HEK293 (cell line): ENCODE results near the gene TMEM151B.

Experiments used
- CTCF ChIA-PET: fragments of 350-600 bp; formaldehyde crosslinking; extraction: SDS; loops from one replicate; lab custom pipeline; 2021; ENCODE audit warnings: antibody characterized with exemption; lab: Yijun Ruan, JAX
- POLR2A ChIA-PET: fragments of 300-600 bp; formaldehyde crosslinking; extraction: SDS; loops from one replicate; lab custom pipeline; 2020; ENCODE audit warnings: antibody characterized with exemption, inconsistent platforms; lab: Yijun Ruan, JAX
- H3K27ac ChIP-seq: fragments of 200-500 bp; sonication (Bioruptor generic); 2 replicates; pipeline ENCODE4 v1.5.1; 2014; ENCODE audit warnings: low read depth, low read length, control low read depth, inconsistent platforms; ENCODE audit errors: extremely low read depth
- H3K36me3 ChIP-seq, 2 experiments: fragments of 200-500 bp in 1 of 2; sonication (Bioruptor generic) in 1 of 2; 1 replicate in 1 of 2; 2 replicates in 1 of 2; pipeline ENCODE4 v1.5.1; 2014 to 2017; ENCODE audit warnings: inconsistent platforms in 2 of 2, low read length in 2 of 2; ENCODE audit not compliant: control insufficient read depth in 2 of 2, insufficient read depth in 1 of 2
- H3K4me1 ChIP-seq: fragments of 200-500 bp; sonication (Bioruptor generic); 2 replicates; pipeline ENCODE4 v1.5.1; 2014; ENCODE audit warnings: mild to moderate bottlenecking, low read length, inconsistent platforms; ENCODE audit not compliant: control insufficient read depth, insufficient read depth
- H3K4me3 ChIP-seq: 2 replicates; pipeline ENCODE4 v1.5.1; 2011; ENCODE audit warnings: low read depth, mild to moderate bottlenecking, control low read depth, low read length, moderate library complexity
- H3K9me3 ChIP-seq: fragments of 200-500 bp; sonication (Bioruptor generic); 2 replicates; pipeline ENCODE4 v1.5.1; 2014; ENCODE audit warnings: low read depth, low read length, inconsistent platforms; ENCODE audit not compliant: control insufficient read depth, insufficient read depth
- BCL11A ChIP-seq: fragments of 450-650 bp; formaldehyde crosslinking; IDR thresholded peaks from 2 replicates; pipeline ENCODE4 v1.5.1; 2016; ENCODE audit warnings: low read depth, missing biosample characterization, missing genetic modification characterization
- CTCF ChIP-seq: fragments of 450-650 bp; formaldehyde crosslinking; IDR thresholded peaks from 2 replicates; pipeline ENCODE4 v1.5.1; 2016; ENCODE audit warnings: missing biosample characterization, missing genetic modification characterization
- GLI4 ChIP-seq: fragments of 450-650 bp; formaldehyde crosslinking; IDR thresholded peaks from 2 replicates; pipeline ENCODE4 v1.5.1; 2016; ENCODE audit warnings: missing biosample characterization, missing genetic modification characterization
- HOXA7 ChIP-seq: sonication (generic); formaldehyde crosslinking; IDR thresholded peaks from 2 replicates; pipeline ENCODE4 v1.8.1; 2022; ENCODE audit warnings: missing genetic modification reagents, borderline replicate concordance
- INSM2 ChIP-seq: fragments of 450-650 bp; formaldehyde crosslinking; IDR thresholded peaks from 2 replicates; pipeline ENCODE4 v1.5.1; 2016; ENCODE audit warnings: missing biosample characterization, missing genetic modification characterization
- KLF16 ChIP-seq: fragments of 450-650 bp; formaldehyde crosslinking; IDR thresholded peaks from 2 replicates; pipeline ENCODE4 v1.5.1; 2017; ENCODE audit warnings: missing biosample characterization, missing genetic modification characterization
- OSR2 ChIP-seq: fragments of 450-650 bp; formaldehyde crosslinking; IDR thresholded peaks from 2 replicates; pipeline ENCODE4 v1.5.1; 2016; ENCODE audit warnings: missing biosample characterization, missing genetic modification characterization
- OVOL3 ChIP-seq: fragments of 450-650 bp; formaldehyde crosslinking; IDR thresholded peaks from 2 replicates; pipeline ENCODE4 v1.5.1; 2016; ENCODE audit warnings: missing biosample characterization, missing genetic modification characterization
- SALL2 ChIP-seq: fragments of 450-650 bp; formaldehyde crosslinking; IDR thresholded peaks from 2 replicates; pipeline ENCODE4 v1.5.0; 2017; ENCODE audit warnings: missing biosample characterization, mild to moderate bottlenecking, missing genetic modification characterization, borderline replicate concordance
- TRIM28 ChIP-seq: IDR thresholded peaks from 2 replicates; pipeline ENCODE4 v1.6.1; 2011; ENCODE audit warnings: low read length, control low read depth, borderline replicate concordance
- WT1 ChIP-seq: fragments of 450-650 bp; formaldehyde crosslinking; IDR thresholded peaks from 2 replicates; pipeline ENCODE4 v1.5.1; 2016; ENCODE audit warnings: missing biosample characterization, missing genetic modification characterization
- ZBTB21 ChIP-seq: fragments of 450-650 bp; formaldehyde crosslinking; IDR thresholded peaks from 2 replicates; pipeline ENCODE4 v1.5.1; 2017; ENCODE audit warnings: missing biosample characterization, missing genetic modification characterization
- ZBTB7A ChIP-seq: fragments of 450-650 bp; formaldehyde crosslinking; IDR thresholded peaks from 2 replicates; pipeline ENCODE4 v1.5.1; 2016; ENCODE audit warnings: low read depth, missing biosample characterization, missing genetic modification characterization
- ZFP37 ChIP-seq: fragments of 450-650 bp; formaldehyde crosslinking; IDR thresholded peaks from 2 replicates; pipeline ENCODE4 v1.5.1; 2016; ENCODE audit warnings: missing biosample characterization, missing genetic modification characterization
- ZNF114 ChIP-seq: fragments of 450-650 bp; formaldehyde crosslinking; IDR thresholded peaks from 2 replicates; pipeline ENCODE4 v1.5.0; 2017; ENCODE audit warnings: missing biosample characterization, missing genetic modification characterization
- ZNF121 ChIP-seq: fragments of 450-650 bp; formaldehyde crosslinking; IDR thresholded peaks from 2 replicates; pipeline ENCODE4 v1.5.1; 2016; ENCODE audit warnings: missing biosample characterization, missing genetic modification characterization
- ZNF133 ChIP-seq: fragments of 450-650 bp; formaldehyde crosslinking; IDR thresholded peaks from 2 replicates; pipeline ENCODE4 v1.5.1; 2016; ENCODE audit warnings: missing biosample characterization, missing genetic modification characterization
- ZNF184 ChIP-seq: fragments of 450-650 bp; IDR thresholded peaks from 2 replicates; pipeline ENCODE4 v1.5.1; 2018; ENCODE audit warnings: missing biosample characterization, mild to moderate bottlenecking, missing genetic modification characterization
- ZNF2 ChIP-seq: fragments of 450-650 bp; formaldehyde crosslinking; IDR thresholded peaks from 2 replicates; pipeline ENCODE4 v1.5.1; 2016; ENCODE audit warnings: missing biosample characterization, missing genetic modification characterization
- ZNF335 ChIP-seq: fragments of 450-650 bp; formaldehyde crosslinking; conservative IDR thresholded peaks from 2 replicates; pipeline ENCODE4 v1.5.1; 2016; ENCODE audit warnings: missing biosample characterization, missing genetic modification characterization
- ZNF529 ChIP-seq: fragments of 450-650 bp; formaldehyde crosslinking; IDR thresholded peaks from 2 replicates; pipeline ENCODE4 v1.5.1; 2017; ENCODE audit warnings: missing genetic modification characterization, missing biosample characterization; ENCODE audit not compliant: insufficient replicate concordance
- ZNF544 ChIP-seq: fragments of 450-650 bp; formaldehyde crosslinking; IDR thresholded peaks from 2 replicates; pipeline ENCODE4 v1.5.0; 2017; ENCODE audit warnings: missing biosample characterization, missing genetic modification characterization
- ZNF549 ChIP-seq: fragments of 450-650 bp; IDR thresholded peaks from 2 replicates; pipeline ENCODE4 v1.5.1; 2018; ENCODE audit warnings: missing biosample characterization, missing genetic modification characterization, mild to moderate bottlenecking, inconsistent platforms, moderate library complexity
- ZNF624 ChIP-seq: fragments of 450-650 bp; formaldehyde crosslinking; IDR thresholded peaks from 2 replicates; pipeline ENCODE4 v1.5.1; 2017; ENCODE audit warnings: missing biosample characterization, missing genetic modification characterization
- TF ChIP-seq, protein P1 (sequence below): fragments of 450-650 bp; formaldehyde crosslinking; IDR thresholded peaks from 2 replicates; pipeline ENCODE4 v1.5.1; 2016; ENCODE audit warnings: missing biosample characterization, missing genetic modification characterization, low read depth

TMEM151B gene

GRCh38 chr6:44311304-44311703, 41.1 kb downstream of the TMEM151B start:
- TF ChIP-seq TRIM28: no peak
- CTCF ChIA-PET: interaction anchor here (0.7 to 8.8 kb wide), 8 partner anchors 15 to 50 kb away, joined by 3 to 89 read pairs (median 4); partner anchors contain the start of gene TMEM151B
- H3K36me3 ChIP-seq: peaks cover 15 to 59% of the 10 kb centered on the region in 2 experiments

GRCh38 chr6:44311767-44312166, 41.5 kb downstream of the TMEM151B start:
- no peak overlapping the region for H3K4me3 ChIP-seq
- H3K27ac ChIP-seq: no peak overlapping the region
- POLR2A ChIA-PET: interaction anchor here (1.4 to 1.8 kb wide), 4 partner anchors 7 to 76 kb away, joined by 4 to 15 read pairs (median 10); partner anchors contain the start of genes CDC5L and SLC35B2
- CTCF ChIA-PET: interaction anchor here (0.9 to 8.8 kb wide), 9 partner anchors 14 to 126 kb away, joined by 3 to 89 read pairs (median 5); partner anchors contain the start of genes SLC35B2 and TMEM151B
- peaks cover 5% of the 10 kb centered on the region; the same call in 1 of the 2 replicates for H3K4me1 ChIP-seq
- H3K36me3 ChIP-seq: peaks cover 15 to 54% of the 10 kb centered on the region in 2 experiments
- TF ChIP-seq OSR2: no peak
- no peak for TF ChIP-seq BCL11A (tag by site-specific recombination)
- no peak for TF ChIP-seq ZNF624 (tag by site-specific recombination)
- no peak for TF ChIP-seq ZNF133 (tag by site-specific recombination)
- no peak for TF ChIP-seq ZNF114
- TF ChIP-seq HOXA7 (CRISPR knock-in tag): no peak
- TF ChIP-seq, protein P1, sequence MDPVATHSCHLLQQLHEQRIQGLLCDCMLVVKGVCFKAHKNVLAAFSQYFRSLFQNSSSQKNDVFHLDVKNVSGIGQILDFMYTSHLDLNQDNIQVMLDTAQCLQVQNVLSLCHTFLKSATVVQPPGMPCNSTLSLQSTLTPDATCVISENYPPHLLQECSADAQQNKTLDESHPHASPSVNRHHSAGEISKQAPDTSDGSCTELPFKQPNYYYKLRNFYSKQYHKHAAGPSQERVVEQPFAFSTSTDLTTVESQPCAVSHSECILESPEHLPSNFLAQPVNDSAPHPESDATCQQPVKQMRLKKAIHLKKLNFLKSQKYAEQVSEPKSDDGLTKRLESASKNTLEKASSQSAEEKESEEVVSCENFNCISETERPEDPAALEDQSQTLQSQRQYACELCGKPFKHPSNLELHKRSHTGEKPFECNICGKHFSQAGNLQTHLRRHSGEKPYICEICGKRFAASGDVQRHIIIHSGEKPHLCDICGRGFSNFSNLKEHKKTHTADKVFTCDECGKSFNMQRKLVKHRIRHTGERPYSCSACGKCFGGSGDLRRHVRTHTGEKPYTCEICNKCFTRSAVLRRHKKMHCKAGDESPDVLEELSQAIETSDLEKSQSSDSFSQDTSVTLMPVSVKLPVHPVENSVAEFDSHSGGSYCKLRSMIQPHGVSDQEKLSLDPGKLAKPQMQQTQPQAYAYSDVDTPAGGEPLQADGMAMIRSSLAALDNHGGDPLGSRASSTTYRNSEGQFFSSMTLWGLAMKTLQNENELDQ (tag by site-specific recombination): no peak
- no peaks in the 10 kb centered on the region for H3K9me3 ChIP-seq

More at GRCh38 chr6:44311304-44311703, 41.1 kb downstream of the TMEM151B start:
- no peak overlapping the region for H3K27ac ChIP-seq
- no peaks in the 10 kb centered on the region for H3K9me3 ChIP-seq
- H3K4me3 ChIP-seq: no peak overlapping the region
- POLR2A ChIA-PET: no interaction called here
- H3K4me1 ChIP-seq: peaks cover 5% of the 10 kb centered on the region; the same call in 1 of the 2 replicates

DNA sequence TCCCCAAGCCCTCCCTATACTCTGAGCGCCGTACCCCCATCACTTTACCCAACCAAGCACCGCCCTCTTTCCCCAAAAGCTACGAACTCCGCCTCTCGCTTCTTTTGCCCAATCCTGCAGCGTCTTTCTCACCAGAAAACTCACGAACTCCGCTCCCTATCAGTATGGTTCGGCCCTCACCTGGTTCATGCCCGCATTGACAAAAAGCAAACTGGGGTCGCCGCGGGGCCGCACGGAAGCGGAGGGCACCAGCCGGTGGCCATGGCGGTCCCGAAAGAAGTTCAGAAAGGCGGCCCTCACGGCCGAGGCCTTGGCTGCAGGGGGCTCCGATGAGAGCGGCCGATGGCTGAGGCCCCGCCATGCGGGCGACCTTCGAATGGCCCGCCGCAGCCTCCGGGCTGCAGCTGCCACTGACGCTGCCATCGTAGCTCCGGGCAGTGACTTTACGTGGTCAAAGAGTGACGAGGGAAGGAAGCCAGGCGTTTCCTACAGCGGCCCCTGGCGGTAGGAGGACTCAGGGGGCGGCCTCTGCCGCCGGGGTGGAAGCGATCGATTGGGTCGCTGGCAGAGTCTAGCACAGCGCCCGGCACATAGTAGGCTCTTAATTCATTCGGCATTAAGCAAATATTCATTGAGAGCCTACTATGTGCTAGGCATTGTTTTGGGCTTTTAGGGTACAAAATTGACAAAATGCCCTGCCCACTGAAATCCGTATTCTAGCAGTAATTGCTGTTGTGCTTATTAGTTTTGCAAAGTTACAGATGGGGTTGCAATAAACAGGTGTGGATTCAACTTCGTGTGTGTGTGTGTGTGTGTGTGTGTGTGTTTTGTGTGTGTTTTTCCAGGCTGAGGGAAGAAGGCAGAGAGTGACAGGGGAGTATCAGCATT, 42.9 kb downstream of the TMEM151B start, which contains the start of gene AARS2:
Gene AARS2, minus strand, starts transcription at position 447 of the 888 bp plus-strand sequence. Its CDS starts 24 bp downstream, at position 423.
- peak within 1 kb of the TSS; percentile 69 for H3K4me3 ChIP-seq
- peaks cover 5% of the 10 kb centered on the region; the same call in 1 of the 2 replicates for H3K4me1 ChIP-seq
- H3K9me3 ChIP-seq: no peaks in the 10 kb centered on the region
- POLR2A ChIA-PET: interaction anchor here (0.7 to 2.3 kb wide), 13 partner anchors 9 to 684 kb away, joined by 3 to 15 read pairs (median 5); partner anchors contain the start of genes CDC5L, GTPBP2, HSP90AB1 and SLC35B2
- H3K36me3 ChIP-seq: peaks cover 12 to 40% of the 10 kb centered on the region in 2 experiments
- peak within 1 kb of the TSS; percentile 71; the same call in 1 of the 2 replicates for H3K27ac ChIP-seq
- CTCF ChIA-PET: interaction anchor here (0.6 to 8.8 kb wide), 31 partner anchors 8 to 1197 kb away, joined by 3 to 89 read pairs (median 5); partner anchors contain the start of genes SLC35B2 and TMEM151B
- TF ChIP-seq INSM2 (tag by site-specific recombination) (peak; percentile 58), ZNF2 (tag by site-specific recombination) (peak; percentile 96), ZNF335 (tag by site-specific recombination) (peak; percentile 81), GLI4 (tag by site-specific recombination) (no peak; the same call in 1 of the 2 replicates), ZNF544 (tag by site-specific recombination) (no peak), OVOL3 (tag by site-specific recombination) (peak; percentile 78), ZNF529 (tag by site-specific recombination) (no peak), SALL2 (no peak), ZNF549 (tag by site-specific recombination) (no peak), ZNF184 (tag by site-specific recombination) (peak; percentile 78; the same call in 1 of the 2 replicates), ZBTB21 (peak; percentile 86), KLF16 (tag by site-specific recombination) (peak; percentile 95), ZNF121 (tag by site-specific recombination) (peak; percentile 76), WT1 (tag by site-specific recombination) (no peak), ZBTB7A (tag by site-specific recombination) (peak; percentile 84; the same call in 1 of the 2 replicates), ZFP37 (tag by site-specific recombination) (peak; percentile 99), CTCF (tag by site-specific recombination) (peak; percentile 98)
